Effector CD8-positive, alpha-beta T cell (primary cell): ENCODE results near the gene SHB.

Experiments used
- DNase-seq: peaks from one replicate; lab custom pipeline; 2025; lab: John Stamatoyannopoulos, UW

SHB gene

DNA sequence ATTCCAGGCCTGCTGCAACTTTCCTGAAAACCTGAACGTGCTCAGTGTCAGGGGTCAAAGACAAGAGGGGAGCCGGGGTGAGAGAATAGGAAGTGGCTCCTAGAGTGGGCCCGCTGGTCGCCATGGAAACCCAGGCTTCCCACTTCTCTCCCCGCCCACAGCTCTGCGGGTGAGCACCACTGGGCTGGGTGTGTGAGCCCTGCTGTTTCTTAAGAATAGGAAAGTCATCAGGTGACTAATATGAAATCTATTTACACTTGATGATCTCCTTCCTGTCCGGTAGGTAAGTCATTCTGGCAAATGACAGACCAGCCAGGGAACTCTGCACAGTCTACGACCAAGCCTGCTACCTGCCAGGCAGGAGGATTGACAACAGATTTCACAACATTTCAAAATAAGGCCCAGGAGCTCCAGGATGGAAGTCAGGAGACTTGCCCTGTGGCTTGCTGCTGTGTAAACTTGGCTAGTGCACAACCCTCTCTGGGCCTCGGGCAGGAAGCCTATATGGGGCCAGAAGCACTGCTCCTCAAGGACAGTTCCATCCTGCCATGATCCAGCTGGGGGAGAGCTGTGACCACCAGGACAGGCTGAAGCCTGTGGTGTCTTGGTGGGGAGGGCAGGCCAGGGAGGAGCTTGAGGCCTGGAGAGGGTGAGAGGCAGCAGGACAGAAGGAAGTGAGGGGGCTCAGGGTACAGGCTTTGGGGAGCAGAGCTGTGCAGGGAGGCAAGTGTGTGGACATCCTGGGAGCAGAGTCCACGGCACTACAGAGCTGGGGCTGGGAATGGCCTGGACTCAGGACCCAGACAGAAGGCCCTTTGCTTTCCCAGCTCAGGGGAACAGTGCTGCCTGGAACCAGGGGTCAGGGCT lies 60.6 kb downstream of the SHB start:
- DNase-seq: no peak

DNA sequence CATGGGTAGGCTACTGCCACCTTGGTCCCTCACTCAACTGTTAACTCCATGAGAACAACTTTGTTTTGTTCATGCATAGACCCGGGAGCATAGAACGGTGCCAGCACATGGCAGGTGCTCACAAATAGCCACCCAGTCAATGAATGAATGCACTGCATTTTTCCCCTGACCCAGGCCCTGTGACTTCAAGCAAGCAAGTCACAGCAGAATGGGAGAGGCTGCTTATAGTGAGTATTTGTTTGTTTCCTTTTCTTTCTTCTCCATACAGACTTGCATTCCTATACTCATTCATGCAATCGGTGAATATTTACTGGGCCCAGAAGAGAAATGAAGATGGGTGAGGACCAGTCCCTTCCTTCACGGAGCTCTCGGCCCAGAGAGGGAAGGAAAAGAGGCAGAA lies 62.0 kb downstream of the SHB start:
- DNase-seq: no peak

DNA sequence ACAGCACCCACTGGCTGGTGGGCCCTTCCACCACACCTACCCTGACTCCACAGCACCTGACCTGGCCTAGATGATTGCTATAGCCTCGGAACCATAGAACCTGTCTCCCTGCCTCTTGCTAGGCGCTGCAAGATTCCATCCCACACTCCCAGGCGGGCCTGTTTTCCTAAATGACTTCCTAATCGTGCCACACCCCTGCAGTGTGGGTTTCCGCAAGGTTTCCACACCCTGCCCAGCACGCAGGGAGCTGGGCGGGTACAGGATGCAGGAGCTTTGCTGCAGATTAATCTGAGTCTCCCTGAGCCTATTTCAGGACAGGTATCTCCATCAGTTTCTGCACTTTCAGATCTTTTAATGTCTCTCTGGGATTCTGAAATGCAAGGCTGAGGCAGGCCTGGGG lies 62.9 kb downstream of the SHB start:
- no peak for DNase-seq

DNA sequence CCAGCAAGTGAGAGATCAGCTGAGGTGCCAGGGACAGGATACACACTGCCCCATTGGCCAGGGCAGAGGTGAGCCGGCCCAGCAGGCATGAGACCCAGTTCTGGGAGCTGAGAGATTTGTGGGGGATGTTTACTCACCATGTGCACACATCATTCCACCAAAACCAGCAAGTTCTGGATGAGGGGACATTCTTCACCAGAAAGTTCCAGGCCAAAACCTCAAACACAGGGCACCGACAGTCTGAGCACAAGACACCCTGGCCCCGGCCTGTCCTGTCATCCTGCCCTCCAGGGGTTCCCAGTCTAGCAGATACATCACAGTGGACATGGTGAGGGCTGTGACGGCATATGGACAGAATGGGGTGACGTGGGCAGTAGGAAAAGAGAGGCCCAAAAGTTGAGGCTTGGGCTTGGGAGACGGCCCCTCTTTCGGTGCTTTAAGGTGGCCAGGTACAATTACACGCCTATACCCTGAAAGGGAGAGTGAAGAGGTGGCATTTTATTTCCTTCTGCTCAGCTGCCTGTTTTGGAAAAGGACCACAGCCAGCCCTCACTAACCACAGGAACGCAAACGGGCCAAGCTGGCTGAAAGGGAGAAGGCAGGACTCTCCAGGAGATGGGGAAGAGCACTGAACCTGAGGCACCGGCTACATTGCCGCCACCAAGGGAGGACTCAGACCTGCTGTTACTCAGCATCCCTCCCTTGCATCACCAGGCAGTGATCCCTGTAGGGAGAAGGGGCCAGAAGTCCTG lies 64.0 kb downstream of the SHB start:
- DNase-seq: no peak

DNA sequence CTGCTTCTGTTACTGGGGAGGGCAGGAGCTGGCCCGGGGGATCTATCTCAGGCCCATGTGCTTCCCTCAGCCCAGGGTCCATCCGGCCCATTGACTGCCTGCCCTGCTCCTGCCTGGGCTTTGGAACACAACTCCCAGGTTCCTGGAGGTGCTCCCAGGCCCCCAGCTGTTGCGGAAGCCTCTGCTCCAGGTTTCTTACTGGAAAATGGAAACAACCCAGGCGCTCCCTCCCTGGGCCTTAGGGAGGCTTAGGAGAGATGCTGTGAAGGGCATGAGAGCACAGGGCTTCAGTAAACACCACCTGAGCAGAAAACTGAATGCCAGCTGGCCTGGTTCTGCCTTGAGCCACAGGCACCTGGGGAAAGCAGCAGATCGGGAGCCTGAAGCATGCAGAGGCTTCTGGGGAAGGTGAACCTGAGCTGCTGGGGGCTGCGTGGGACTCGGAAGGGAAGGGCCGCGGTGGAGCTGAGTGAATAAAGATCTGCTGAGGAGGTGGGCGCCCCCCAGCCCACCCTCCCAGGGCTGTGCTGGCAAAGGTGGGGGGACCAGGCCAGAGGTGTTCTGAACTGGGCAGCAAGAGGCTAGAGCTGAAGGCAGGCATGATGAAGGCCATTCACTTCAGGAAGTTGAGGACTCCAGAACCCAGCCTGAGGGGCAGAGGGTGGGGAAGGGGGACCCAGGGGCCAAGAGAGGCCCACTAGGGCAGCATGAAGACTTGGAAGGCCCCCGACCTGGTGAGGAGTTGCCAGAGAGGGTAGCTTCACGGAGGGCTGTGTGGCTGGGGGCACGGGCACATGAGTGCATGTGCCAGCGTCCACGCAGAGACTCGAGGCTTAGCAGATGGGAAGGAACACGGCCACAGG lies 64.8 kb downstream of the SHB start:
- no peak for DNase-seq

DNA sequence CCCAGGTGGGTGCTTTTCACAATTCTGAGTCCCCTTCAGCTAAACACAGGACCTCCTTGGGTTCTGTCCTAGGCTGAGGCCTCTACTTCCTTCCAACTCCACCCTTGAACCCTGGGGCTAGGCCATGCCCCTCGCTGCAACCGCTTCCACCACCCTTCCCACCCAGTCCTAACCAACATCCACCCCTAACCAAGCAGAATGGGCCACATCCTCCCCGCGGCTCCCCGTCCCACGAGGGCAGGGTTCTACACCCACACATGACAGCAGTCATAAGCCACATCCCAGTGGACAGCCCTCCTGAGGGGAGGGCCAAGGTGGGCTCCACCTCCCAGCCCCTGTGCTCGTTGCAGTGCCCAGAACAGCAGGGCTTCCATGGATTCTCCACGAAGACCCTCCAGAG lies 65.8 kb downstream of the SHB start:
- no peak for DNase-seq

DNA sequence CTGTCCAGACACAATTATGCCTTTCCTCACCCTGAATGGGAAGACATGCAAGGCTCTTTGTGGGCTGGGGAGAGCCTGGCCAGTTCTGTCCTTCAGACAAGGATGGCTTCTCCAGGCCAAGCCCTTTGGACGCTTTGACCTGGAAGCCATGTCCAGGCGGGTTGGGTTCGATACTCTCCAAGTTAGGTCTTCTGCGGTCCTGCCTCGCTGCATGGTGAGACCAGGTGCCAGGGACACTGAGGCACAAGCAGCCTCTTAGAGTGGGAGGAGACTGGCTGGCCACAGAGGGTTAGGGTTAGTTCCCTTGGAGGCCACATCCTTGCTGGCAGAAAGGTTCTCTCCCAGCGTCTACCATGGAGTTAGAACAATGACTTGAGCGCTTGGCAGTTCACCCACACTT lies 67.6 kb downstream of the SHB start:
- no peak for DNase-seq

DNA sequence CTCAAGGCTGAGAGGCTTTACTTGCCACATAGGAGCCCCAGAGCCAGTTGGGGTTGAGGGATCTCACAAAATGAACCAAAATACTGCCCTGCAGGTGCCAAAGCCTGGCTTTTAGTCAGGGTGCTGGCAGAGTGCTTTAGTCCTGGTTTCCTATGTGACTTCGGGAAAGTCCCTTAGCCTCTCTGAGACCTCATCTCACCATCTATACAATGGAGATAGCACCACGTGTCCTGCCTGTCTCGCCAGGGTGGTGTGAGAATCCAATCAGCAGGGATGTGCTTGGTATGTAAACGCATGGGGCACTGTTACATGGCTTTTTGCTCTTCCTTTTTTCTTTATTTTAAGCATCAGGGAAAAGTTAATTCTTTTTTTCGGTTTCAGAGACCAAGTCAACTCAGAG lies 68.3 kb downstream of the SHB start:
- DNase-seq: no peak

DNA sequence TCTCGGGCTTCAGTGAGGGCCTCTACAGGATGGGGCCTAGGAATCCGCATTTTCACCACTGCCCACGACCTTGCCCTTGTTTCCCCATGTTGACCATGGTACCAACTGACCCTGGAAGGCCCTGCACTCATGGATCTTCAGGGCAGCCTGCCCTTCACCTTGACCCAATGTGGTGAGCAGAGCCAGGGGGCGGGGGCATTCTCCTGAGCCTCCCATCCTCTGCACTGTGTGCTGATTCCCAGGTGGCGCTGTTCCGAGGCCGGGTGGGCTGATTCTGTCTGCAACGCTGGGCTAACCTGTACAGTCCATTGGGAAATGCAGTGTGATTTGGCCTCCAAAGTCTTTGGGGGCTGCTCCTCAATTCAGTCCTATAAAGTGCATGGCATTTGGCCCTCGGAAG lies 68.7 kb downstream of the SHB start:
- DNase-seq: no peak

DNA sequence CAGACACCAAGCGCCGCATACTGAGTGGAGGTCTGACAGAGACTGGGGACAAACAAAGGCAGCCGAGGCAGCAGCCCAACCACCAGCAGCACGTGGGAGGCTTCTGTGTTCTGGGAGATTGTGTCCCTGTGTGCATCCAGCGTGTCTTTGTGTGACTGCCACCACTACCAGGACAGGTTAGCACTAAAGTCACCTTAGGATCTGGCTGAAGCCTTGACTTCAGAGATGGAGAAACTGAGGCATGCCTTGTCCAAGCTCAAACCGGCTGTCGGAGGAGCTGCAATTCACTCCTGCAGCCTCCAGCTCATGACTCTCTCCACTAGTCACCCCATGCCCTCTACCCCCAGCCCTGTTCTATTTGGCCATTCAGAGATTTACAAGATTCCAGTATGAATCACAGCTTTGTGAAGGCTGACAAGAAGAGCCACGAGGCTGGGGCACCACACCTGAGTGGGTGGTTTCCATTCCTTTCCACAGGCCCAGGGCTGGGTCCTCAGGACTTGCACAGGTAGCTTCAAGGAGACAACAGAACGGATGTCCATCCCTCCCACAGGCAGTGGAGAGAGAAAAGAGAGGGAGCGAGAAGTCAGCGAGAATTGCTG lies 69.3 kb downstream of the SHB start:
- no peak for DNase-seq

DNA sequence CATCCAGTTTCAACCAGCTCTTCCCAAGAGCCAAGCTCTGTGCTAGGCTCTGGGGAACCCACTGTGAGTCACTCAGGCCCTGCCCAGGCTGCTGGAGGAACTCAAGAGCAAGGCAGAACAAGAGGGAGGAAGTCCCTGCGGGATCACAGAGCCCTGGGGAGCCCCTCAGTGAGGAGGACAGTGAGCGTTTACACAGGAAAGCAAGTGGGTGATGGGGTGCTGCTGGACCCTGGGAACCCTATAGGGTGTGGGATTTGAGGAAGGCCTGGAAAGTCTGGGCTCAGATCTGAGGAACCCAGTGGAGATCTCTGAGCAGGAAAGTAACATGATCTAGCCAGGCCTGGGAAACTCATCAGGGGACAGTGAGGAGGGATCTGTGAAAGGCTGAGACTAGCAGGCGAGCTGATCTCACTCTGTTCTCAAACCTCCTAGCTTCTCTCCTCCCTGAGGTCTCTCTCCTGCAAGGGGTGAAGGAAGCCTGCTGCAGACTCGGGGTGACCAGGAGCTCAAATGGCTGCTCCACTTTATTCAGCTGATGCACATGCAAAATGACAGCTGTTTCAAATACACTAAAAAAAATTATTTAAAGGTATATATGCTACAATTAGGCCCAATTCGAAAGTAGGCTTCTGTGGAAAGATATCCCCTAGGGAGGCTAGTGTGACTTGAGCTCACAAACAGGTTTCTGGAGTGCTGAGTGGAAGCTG lies 70.0 kb downstream of the SHB start:
- no peak for DNase-seq

DNA sequence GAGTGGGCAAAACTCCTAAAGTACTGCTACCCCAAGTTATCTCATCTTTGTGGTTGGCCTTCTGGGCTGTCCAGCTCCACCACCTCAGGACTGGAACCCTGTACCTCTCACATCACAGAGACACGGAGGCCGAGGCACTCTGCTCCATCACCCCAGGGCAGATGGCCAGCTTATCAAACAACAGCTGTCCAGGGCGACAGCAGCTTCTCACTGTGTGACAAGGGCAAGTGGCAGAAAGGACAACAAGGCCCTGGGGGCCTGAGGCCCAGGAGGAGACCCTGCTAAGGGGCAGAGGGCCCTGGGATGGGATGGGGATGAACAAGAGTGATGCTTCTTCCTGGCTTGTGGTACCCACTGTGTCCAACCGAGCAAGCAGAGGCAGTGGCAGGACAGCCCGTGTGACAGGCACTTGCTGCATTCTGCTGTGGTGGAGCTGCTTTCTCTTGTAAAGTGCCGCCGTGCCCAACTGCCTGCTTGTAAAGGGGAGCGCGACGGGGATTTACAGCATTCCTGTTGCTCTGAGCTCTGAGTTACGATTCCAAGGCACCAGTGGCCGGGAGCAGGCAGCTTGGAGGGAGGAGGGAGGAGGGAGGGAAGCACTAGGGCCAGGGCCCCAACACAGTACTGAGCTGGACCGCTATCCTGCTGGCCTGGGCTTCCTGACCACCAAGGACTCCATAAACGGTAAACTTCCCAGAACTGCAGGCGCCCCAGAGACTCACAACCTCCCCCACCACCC lies 71.2 kb downstream of the SHB start:
- DNase-seq: no peak

DNA sequence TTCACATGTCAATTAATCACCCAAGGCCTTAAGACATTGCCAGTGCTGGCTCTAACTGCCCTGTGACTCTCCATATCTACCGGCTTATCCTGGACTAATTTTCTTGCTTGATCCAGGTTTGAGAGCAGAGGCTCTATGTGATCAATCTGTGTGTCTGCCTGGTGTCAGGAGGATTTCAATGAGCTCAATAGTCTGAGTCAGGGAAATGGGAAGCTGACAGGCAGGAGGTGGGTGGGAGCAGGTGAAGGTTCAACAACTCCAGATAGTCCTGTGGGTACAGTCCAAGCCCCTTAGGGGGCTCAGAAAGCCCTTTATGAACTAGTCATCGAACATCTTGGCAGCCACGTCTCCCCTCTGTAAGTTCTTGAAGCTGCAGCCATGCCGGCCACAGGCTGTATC lies 72.2 kb downstream of the SHB start:
- DNase-seq: no peak

DNA sequence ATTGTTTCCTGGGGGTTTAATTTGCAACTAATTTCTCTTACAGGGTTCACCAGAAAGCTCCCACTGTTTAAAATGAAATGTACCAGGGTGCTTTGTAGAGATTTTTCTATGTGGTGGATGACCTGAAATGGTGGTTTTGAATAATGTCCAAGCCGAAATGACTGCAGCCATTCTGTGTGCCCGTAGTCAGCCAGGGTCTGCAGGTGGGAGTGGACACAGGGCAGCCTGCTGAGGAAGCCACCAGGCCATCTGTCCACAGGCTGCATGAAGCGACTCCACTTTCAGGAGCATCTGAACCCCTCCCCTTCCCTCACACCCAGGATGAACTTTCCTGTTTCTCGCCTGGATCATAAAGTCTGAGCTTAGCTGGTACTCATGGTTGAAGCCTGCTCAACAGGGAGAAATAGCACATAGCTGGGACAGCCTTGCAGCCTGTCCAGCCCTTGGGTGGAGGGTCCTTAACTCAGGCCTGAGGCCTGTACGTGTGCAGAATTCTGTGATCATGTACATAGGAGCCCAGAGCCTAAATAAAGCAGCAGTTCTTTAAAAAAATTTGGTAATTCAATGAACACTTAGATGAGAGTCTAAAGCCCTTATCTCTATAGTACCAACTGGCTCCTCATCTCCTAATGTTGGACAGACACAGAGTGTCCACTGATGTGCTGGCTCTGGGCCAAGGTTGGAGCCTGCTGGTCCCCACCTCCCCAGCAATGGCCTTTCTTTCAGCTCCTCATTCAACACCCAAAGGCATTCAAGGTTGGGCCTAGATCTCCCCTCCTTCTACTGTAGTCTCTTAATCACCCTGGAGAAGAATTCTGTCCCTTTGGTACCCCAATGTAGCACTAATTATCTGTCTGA lies 72.8 kb downstream of the SHB start:
- DNase-seq: no peak

DNA sequence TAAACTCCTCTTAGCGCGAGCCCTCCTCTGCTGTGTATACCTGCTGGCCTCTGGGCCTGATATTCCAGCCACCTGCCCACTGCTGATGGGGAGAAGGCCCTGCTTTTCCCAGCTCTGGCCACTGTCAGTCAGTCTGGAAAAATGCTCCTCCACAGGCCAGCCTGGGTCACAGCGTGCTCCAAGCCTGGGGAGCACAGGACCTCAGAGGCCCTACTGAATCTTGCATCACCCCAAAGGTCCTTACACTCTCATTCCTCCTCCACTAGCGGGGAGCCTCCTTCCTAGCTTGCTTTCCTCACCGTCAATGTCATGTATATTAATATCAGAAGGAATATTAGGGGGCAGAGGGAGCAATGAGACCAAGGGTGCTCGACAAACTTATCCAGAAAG lies 73.7 kb downstream of the SHB start:
- no peak for DNase-seq

DNA sequence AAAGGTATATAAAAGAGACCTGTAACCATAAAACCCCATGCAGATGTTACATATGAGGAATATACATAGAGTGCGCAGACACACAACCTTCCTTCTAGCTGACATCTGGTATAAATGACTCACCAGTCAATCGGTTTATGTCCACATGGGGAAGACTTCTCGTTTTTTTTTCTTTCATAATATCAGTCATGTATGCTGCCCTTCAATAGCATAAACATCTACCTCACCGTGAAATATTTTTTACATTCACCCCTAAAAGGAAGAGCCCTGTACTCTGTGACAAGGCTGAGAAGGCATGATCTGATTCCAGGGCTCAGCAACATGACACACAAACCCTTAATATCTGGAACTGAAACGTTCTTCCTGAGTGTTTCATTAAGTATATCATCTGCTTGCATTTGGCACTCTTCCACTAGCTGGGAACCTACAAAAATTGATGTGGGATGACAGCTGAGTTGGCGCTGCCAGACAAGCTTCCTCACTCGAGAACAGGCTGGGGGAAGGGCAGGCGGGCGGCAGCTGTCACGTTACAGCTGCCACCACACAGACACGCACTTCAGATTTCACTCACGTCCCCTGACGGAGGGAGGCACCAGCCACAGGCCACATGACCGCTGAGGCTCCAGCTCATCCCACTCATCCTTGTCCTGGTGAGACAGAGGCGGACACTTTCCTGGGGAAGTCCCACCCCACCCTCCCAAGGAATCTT lies 74.2 kb downstream of the SHB start:
- DNase-seq: no peak

DNA sequence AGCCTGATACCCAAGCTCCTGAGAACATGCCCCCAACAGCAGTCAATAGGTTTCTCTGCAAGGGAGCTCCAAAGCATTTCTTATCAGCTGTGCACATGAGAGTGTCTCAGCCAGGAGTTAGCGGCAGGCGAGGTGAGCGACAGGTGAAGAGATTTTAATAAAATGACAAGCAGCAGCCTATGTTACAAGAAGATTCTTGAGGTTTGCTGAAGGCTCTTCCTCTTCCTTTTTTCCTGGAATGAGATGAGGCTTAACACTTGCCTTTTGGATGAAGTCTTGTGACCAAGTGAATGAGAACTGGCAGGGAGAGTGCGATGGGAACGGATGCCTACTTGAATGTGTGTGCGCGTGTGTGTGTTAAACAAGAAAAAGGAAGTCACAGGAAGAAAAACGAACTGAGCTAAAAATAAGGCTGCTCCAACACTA lies 76.1 kb downstream of the SHB start:
- no peak for DNase-seq

DNA sequence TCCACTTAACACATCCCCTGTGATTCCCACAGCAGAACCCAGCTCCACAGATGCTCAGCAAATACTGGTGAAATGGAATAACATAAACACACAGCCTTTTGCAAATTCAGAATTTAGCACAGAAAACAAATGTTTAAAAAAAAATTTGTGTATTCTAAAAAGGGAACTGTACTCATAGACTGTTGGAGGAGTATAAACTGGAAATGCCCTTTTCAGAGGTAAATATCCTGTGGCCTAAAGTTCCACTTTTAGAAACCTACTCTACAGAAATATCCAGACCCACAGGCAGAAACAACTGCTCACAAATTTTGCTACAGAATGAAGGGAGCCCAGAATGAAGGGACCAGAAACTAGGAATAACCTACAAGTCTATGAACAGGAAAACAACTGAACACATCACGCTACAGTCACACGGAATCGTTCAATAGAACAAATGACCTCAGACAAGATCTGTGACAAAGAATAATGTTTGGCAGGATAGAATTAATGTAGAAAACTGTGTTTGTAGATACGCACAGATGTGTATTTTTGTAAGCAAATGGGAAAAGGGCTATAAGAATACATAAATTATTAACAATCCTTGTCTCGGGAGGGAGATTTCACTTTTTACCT lies 78.5 kb downstream of the SHB start:
- DNase-seq: no peak

DNA sequence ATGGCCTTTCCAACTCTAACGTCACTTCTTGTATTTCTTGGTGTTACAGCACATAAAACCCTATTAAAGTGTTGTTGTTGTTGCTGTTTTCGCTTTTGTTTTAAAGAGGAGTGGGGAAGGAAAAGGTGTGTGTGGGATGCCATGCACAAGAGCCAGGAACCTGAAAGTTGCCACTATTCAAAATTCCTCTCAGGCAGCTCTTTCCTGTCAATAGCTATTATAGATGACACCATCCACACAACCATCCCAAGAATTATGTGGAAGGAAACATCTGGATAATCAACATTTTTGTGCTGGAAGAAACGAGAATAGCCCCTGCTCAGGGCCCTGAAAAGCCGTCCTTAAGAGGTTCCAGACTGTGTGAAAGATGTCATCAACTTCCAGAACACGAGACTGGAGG lies 79.3 kb downstream of the SHB start:
- DNase-seq: no peak
